ENCODE data around the gene CSRP1.
"Not testable (repeated sequence)": the region's sequence is repeated elsewhere in the genome, so short reads cannot be mapped to it uniquely, and the experiment has no call there.

CSRP1 gene

GRCh38 chr1:201493757-201494617 lies 12.9 kb downstream of the CSRP1 start:
- FAIRE-seq: no peak

DNA sequence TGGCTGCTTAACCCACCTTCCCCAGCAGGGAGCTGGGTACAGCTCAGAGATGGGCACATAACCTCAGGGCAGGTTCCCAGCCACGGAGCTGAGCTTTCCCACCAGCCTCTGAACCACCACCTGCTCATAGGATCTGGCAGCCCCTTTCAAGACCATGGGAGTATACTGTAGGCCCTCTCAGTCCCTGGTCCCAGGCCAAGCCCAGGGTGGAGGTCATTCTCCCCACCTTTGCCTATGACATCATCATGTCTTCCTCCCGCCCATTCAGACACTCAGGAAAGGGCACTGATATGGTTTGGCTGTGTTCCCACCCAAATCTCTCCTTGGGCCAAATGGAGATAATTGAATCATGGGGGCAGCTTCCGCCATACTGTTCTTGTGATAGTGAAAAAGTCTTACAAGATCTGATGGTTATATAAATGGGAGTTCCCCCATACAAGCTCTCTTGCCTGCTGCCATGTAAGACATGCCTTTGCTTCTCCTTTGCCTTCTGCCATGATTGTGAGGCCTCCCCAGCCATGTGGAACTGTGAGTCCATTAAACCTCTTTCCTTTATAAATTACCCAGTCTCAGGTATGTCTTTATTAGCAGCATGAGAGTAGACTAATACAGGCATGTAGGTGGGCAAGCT lies 13.8 kb downstream of the CSRP1 start:
- not testable (repeated sequence) for FAIRE-seq

DNA sequence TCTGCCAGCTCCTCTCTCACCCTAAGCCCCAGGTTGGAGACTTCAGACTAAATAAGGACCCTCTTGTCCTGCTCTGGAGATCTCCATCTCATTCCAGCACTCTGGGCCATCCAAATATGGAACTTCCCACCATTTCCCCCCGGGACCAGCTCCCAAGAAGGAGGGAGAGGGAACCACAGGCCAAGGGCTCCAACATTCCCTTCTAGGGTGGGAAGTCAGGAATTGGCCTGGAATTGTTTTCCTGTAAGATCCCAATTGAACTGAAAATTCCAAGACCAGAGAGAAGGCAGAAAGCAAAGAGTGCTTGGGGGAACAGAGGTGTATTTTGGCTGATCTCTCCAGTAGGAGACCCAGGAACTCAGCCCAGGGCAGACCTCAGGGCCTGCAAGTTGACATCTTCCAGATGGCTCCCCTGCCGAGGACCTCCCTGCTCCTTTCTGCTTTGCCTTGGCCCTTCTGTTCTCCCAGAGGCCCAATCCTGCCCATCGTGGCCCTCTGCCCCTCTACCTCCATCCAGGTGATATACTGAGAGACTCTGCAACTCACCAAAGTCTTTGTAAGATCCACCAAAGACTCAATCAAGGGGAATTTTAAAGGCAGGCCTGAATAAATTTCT lies 14.9 kb downstream of the CSRP1 start:
- no peak for FAIRE-seq

- no peak for FAIRE-seq
Observed at GRCh38 chr1:201490708-201491131, 16.2 kb downstream of the CSRP1 start.

DNA sequence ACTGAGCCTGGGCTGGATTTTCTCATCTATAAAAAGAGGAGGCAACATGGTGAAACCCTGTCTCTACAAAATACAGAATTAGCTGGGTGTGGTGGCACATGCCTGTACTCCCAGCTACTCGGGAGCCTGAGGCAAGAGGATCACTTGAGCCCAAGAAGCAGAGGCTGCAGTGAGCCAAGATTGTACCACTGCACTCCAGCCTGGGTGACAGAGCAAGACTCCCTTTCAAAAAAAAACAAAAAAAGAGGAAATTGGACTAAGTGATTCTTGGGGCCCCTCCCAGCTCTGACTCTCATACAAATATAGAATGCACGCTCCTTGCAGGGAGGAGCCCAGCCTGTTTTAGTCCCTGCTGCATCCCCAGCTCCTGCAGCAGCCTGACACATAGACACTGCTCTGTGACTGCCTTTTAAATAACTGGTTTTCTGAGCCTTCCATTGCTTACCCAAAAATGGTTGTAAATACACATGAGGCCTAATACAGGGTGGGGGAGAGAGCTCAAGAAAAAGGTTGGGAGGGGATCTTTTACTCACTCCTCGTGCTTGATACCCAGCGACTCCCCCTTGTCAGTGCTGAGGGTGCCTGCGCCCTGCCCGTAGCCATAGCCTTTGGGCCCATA lies 17.2 kb downstream of the CSRP1 start:
- no peak for FAIRE-seq

- no peak for FAIRE-seq
Observed at GRCh38 chr1:201488830-201489589, 17.9 kb downstream of the CSRP1 start.

- no peak for FAIRE-seq
Observed at GRCh38 chr1:201487742-201488141, 19.2 kb downstream of the CSRP1 start.

- FAIRE-seq: no peak
Observed at GRCh38 chr1:201486187-201486586, 20.7 kb downstream of the CSRP1 start.

GRCh38 chr1:201485184-201485774 lies 21.6 kb downstream of the CSRP1 start:
- no peak for FAIRE-seq

GRCh38 chr1:201483373-201483949 lies 23.5 kb downstream of the CSRP1 start:
- FAIRE-seq: no peak

- no peak for FAIRE-seq
Observed at GRCh38 chr1:201482755-201483154, 24.2 kb downstream of the CSRP1 start.

DNA sequence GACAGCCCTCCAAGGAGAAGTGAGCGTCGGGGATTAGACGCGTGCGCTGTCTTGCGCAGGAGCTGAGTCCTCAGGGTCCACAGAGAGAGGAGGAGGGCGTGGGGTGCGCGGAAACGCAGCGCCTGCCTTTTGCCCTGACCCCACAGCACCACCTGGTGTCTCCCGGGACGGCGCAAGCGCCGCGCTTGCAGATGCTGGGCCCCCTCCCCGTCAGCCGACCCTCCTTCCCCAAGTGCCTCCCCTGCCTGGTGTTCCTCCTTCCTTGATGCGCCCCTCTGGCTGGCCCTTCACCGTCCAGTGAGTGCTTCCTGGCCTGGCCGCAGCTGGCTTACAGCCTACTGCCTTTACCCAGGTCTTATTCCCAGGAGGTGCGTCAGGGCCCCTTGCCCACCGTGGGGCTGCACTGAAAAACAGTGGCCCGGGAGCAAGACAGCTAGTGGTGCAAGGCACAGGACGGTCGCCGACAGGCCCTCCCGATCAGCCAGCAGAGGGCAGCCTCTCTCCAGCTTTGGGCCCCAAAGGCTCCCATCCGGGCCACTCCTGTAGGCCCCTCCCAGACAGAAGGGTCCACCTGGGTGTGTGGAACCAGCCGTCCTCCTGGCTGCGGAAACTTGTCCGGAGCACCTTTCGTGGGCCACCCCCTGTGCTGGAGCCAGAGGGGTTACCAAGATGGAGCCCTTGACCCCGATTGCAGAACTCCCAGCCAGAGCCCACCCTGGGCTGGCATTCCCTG lies 25.0 kb downstream of the CSRP1 start:
- FAIRE-seq: no peak

GRCh38 chr1:201481004-201481380 lies 25.9 kb downstream of the CSRP1 start:
- no peak for FAIRE-seq

DNA sequence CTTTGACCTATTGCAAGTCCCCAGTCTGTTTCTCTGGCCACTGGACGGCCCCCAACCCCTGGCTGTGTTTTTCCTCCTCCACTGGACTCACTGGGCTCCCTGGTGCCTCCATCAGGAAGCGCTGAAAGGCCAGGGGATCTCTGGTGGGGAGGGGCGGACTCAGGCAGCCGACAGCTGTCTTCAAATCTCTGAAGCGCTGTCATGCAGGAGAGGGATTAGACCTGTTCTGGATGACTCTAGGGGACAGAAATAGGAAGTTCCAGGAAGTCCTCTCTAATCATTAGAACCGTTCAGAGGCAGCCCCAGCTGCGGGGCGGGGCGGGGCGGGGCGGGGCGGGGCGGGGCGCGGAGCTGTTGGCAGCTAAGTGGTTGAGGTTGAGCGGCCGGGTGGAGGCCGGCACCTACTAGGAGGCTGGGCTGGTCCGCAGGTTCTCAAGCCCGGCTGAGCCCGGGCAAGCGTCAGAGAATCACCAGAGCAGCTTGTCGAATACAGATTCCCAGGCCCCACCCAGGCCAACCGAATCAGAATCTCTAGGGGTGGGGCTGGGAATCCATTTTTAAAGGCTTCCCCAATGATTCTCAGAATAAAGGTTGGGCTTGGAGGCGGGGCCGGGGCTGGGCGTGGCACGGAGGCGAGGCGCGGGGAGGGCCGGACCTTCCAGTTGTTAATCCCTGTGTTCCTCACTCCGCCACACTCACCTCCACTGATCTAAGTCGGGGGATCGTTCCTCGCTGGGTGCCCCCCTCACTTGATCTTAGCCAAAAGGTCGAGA lies 26.5 kb downstream of the CSRP1 start:
- FAIRE-seq: no peak

DNA sequence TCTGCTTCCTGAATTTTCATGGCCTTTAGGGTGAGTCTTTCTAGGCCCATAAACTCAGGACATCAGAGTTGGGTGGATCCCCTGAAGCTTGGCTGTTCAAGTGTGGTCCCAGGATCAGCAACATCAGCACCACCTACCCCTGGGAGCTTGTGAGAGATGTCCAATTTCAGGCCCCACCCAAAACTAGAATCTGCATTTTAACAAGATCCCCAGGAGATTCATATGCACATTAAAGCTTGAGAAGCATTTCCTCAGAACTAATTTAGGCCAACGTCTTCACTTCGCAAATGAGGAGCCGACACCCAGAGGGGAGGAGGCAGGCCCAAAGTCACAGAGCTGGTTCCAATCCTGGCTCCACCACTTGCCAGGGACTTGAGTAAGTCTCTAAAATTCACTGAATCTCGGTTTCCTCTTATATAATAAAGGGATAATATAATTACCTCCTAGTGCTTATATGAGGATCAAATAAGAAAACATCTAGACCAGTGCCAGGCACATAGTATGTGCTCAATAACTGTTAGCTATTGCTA lies 27.7 kb downstream of the CSRP1 start:
- no peak for FAIRE-seq

- not testable (repeated sequence) for FAIRE-seq
Observed at GRCh38 chr1:201478666-201479065, 28.3 kb downstream of the CSRP1 start.

DNA sequence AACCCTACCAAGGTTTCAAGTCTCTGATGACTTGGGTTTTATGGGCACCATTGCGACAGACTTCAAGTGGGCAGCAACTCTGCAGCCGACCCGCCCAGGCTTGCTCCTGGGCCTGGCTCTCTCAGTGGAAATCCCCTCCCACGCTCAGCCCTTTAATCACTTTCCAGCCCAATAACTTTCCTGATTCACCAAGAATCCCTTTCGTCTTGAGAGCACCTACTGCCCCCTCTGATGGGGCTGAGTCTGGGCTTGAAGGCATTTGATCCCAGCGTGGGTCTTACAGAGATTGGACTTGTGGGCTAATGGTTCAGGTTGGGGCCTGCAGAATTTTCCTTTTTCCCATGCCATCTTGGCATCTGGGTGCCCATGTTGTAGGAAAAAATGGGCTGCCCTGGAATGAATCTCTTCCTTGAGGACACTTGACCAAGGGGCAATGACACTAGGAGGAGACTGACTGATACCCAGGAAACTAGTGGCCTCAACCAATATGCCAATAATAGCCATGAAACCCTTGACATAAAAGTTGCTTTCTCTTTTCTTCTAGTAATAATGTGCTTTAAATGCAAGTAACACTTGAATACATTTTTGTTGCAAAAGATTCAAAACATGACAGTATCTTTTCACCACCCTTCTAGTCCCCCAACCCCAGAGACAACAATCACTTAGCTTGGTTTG lies 30.1 kb downstream of the CSRP1 start:
- no peak for FAIRE-seq

GRCh38 chr1:201475915-201476669 lies 30.8 kb downstream of the CSRP1 start:
- no peak for FAIRE-seq

- no peak for FAIRE-seq
Observed at GRCh38 chr1:201475130-201475529, 31.8 kb downstream of the CSRP1 start.
